ENCODE results near the gene UCKL1. TPM values are rescaled to one million over a fixed set of nuclear protein-coding genes. Genes with fewer than 3 reads are reported as not detected.
"Not testable (repeated sequence)": the region's sequence is repeated elsewhere in the genome, so short reads cannot be mapped to it uniquely, and the experiment has no call there.

UCKL1 gene
- total RNA-seq, 1 experiment from 2014 or later = 43.7 TPM

DNA sequence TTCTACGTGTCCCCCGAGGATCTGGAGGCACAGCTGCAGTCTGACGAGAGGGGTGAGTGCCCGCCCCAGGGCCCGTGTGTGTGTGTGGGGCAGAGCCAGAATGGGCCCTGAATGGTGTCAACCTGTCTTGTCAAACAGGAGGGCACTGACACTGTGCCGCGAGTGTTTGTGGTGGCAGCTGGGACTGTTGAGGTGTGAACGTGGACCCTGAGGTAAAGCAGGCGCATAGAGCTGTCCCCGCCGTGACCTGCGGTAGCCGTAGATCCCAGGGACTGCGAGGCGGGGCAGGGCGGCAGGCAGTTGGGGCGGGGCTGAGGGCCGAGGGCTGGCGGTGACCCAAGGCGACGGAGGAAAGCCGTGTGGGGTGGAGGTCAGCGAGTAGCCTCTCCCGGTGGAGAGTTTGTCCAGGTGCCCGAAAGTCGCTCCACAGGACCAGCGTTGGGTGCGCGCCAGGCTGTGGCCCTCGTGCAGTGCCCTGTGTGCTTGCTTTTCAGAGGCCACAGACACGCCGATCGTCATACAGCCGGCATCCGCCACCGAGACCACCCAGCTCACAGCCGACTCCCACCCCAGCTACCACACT, 25.2 kb downstream of the UCKL1 start:
- no peak overlapping the region for H3K27ac Mint-ChIP-seq (ENCODE audit: low read depth, unreplicated experiment)
- CTCF ChIA-PET = no interaction called here
- no peak overlapping the region for H3K4me3 Mint-ChIP-seq (ENCODE audit: unreplicated experiment)
- BruUV-seq (replicated peaks) = no TSS peak
- no peaks in the 10 kb centered on the region for H3K4me1 Mint-ChIP-seq (ENCODE audit: insufficient read depth, unreplicated experiment)
- DNase-seq (ENCODE audit: unreplicated experiment) = no peak
- POLR2A ChIA-PET = interaction anchor here (1.0 to 1.2 kb wide), 2 partner anchors 21 to 35 kb away, joined by 3 read pairs; no protein-coding TSS in a partner anchor
- intact Hi-C loops (cut with micrococcal nuclease) = no loop called here
- H3K27me3 Mint-ChIP-seq (ENCODE audit: insufficient read depth, unreplicated experiment) = no peaks in the 10 kb centered on the region
- TF ChIP-seq, protein P1, sequence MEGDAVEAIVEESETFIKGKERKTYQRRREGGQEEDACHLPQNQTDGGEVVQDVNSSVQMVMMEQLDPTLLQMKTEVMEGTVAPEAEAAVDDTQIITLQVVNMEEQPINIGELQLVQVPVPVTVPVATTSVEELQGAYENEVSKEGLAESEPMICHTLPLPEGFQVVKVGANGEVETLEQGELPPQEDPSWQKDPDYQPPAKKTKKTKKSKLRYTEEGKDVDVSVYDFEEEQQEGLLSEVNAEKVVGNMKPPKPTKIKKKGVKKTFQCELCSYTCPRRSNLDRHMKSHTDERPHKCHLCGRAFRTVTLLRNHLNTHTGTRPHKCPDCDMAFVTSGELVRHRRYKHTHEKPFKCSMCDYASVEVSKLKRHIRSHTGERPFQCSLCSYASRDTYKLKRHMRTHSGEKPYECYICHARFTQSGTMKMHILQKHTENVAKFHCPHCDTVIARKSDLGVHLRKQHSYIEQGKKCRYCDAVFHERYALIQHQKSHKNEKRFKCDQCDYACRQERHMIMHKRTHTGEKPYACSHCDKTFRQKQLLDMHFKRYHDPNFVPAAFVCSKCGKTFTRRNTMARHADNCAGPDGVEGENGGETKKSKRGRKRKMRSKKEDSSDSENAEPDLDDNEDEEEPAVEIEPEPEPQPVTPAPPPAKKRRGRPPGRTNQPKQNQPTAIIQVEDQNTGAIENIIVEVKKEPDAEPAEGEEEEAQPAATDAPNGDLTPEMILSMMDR (IDR thresholded peaks at IDR 0.05; ENCODE audit: unreplicated experiment) = no peak
- no peaks in the 10 kb centered on the region for H3K9me3 Mint-ChIP-seq (ENCODE audit: unreplicated experiment)
- peaks cover 76% of the 10 kb centered on the region for H3K36me3 Mint-ChIP-seq (ENCODE audit: insufficient read depth, unreplicated experiment)

DNA sequence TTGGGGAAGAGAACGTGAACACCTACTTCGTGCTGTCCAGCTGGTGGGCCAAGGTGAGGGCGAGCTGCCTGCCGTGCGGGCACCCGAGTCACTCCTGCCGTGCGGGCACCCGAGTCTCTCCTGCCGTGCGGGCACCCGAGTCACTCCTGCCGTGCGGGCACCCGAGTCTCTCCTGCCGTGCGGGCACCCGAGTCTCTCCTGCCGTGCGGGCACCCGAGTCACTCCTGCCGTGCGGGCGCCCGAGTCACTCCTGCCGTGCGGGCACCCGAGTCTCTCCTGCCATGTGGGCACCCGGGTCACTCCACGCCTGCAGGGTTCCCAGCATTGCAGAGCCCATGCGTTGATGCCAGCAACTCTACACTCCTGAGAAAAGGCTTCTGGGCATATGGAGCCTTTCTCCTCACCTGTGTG, 26.7 kb downstream of the UCKL1 start:
- CTCF ChIA-PET = not testable (repeated sequence)

DNA sequence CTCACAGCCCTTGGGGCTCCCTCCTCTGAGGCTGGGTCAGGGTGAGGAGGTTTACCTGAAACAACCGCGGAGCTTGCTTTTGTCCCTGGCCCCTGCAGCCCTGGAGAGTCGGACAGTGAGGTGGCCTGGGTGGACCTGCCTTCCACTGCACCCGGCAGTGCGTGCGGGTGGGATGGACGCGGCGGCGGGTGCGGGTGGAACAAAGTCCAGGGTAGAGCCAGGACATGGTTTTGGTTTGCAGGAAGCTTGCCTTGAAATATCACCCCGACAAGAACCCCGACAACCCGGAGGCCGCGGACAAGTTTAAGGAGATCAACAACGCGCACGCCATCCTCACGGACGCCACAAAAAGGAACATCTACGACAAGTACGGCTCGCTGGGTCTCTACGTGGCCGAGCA, 27.1 kb downstream of the UCKL1 start:
- TF ChIP-seq, protein P1 (IDR thresholded peaks at IDR 0.05; ENCODE audit: unreplicated experiment) = no peak
- Mint-ChIP-seq H3K36me3 (ENCODE audit: insufficient read depth, unreplicated experiment) (peaks cover 70% of the 10 kb centered on the region), H3K27me3 (ENCODE audit: insufficient read depth, unreplicated experiment) (no peaks in the 10 kb centered on the region), H3K27ac (ENCODE audit: low read depth, unreplicated experiment) (no peak overlapping the region), H3K4me3 (ENCODE audit: unreplicated experiment) (no peak overlapping the region), H3K4me1 (ENCODE audit: insufficient read depth, unreplicated experiment) (no peaks in the 10 kb centered on the region), H3K9me3 (ENCODE audit: unreplicated experiment) (no peaks in the 10 kb centered on the region)
- DNase-seq (ENCODE audit: unreplicated experiment) = no peak
- CTCF ChIA-PET = interaction anchor here (0.8 kb wide), 1 partner anchor 1908 kb away, joined by 4 read pairs; no protein-coding TSS in a partner anchor
- intact Hi-C loops (cut with micrococcal nuclease) = no loop called here
- no TSS peak for BruUV-seq (replicated peaks)
- POLR2A ChIA-PET = interaction anchor here (1.0 kb wide), 1 partner anchor 27 kb away, joined by 3 read pairs; the partner anchor contains the start of gene UCKL1

More for the DNA sequence above, 26.7 kb downstream of the UCKL1 start:
- H3K9me3 Mint-ChIP-seq (ENCODE audit: unreplicated experiment); DNase-seq (ENCODE audit: unreplicated experiment); intact Hi-C loops (cut with micrococcal nuclease); H3K27ac Mint-ChIP-seq (ENCODE audit: low read depth, unreplicated experiment); H3K4me3 Mint-ChIP-seq (ENCODE audit: unreplicated experiment); BruUV-seq (replicated peaks); H3K27me3 Mint-ChIP-seq (ENCODE audit: insufficient read depth, unreplicated experiment); H3K4me1 Mint-ChIP-seq (ENCODE audit: insufficient read depth, unreplicated experiment): not testable (repeated sequence)
- H3K36me3 Mint-ChIP-seq (ENCODE audit: insufficient read depth, unreplicated experiment) = peaks cover 73% of the 10 kb centered on the region
- POLR2A ChIA-PET = interaction anchor here (1.0 kb wide), 1 partner anchor 8 kb away, joined by 4 read pairs; no protein-coding TSS in a partner anchor

DNA sequence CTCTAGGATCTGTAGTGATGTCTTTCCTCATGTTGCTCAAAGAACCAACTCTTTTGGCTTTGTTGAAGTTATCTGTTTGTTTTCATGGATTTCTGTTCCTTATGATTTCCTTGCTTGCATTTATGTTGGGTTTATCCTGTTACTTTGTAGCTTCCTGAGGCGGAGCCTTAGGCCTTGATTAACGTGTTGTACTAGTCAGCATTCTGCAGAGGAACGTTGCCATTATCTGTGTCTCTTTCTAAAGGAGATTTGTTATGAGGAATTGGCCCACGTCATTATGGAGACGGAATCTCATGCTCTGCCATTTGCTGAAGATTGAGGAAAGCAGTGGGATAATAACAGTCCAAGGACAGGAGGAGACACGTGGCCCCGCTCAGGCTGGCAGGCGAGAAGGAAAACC, 29.9 kb downstream of the UCKL1 start:
- H3K4me3 Mint-ChIP-seq (ENCODE audit: unreplicated experiment) = no peak overlapping the region
- peaks cover 71% of the 10 kb centered on the region for H3K36me3 Mint-ChIP-seq (ENCODE audit: insufficient read depth, unreplicated experiment)
- no TSS peak for BruUV-seq (replicated peaks)
- no peaks in the 10 kb centered on the region for H3K4me1 Mint-ChIP-seq (ENCODE audit: insufficient read depth, unreplicated experiment)
- no peaks in the 10 kb centered on the region for H3K9me3 Mint-ChIP-seq (ENCODE audit: unreplicated experiment)
- no peak overlapping the region for H3K27ac Mint-ChIP-seq (ENCODE audit: low read depth, unreplicated experiment)
- ChIA-PET CTCF (no interaction called here), POLR2A (interaction anchor here (1.3 to 1.4 kb wide), 2 partner anchors 30 to 61 kb away, joined by 3 to 4 read pairs; partner anchors contain the start of gene TPD52L2)
- H3K27me3 Mint-ChIP-seq (ENCODE audit: insufficient read depth, unreplicated experiment) = no peaks in the 10 kb centered on the region
- TF ChIP-seq, protein P1 (IDR thresholded peaks at IDR 0.05; ENCODE audit: unreplicated experiment) = no peak
- DNase-seq (ENCODE audit: unreplicated experiment) = no peak
- intact Hi-C loops (cut with micrococcal nuclease) = no loop called here

Data from MCF 10A (cell line).